ENCODE results near the gene ARPC2. TPM values are rescaled to one million over a fixed set of nuclear protein-coding genes. Genes with fewer than 3 reads are reported as not detected.

Gene ARPC2
- total RNA-seq, 2 experiments from 2014 or later: 461 to 475 TPM

- Mint-ChIP-seq H3K9me3 (no peaks in the 10 kb centered on the region), H3K4me1 (ENCODE audit: low read depth) (peaks cover 18% of the 10 kb centered on the region), H3K27ac (peak overlapping the region; percentile 87), H3K4me3 (no peak overlapping the region), H3K27me3 (ENCODE audit: low read depth) (no peaks in the 10 kb centered on the region), H3K36me3 (ENCODE audit: low read depth) (peaks cover 18% of the 10 kb centered on the region)
- intact Hi-C loops (cut with micrococcal nuclease): loop anchor here (1.0 kb wide), 4 partner anchors 28 to 88 kb away; no protein-coding TSS in a partner anchor
- CTCF ChIA-PET: interaction anchor here (0.7 to 3.0 kb wide), 21 partner anchors 12 to 136 kb away, joined by 3 to 24 read pairs (median 5); partner anchors contain the start of genes ARPC2, CATIP and PNKD
- DNase-seq: peak; percentile 79
These were observed 40.5 kb downstream of the ARPC2 start for GRCh38 chr2:218257390-218257981.

GRCh38 chr2:218259099-218259961 is 42.3 kb downstream of the ARPC2 start:
- H3K9me3 Mint-ChIP-seq: no peaks in the 10 kb centered on the region
- H3K27ac Mint-ChIP-seq: no peak overlapping the region
- no peak for DNase-seq
- peaks cover 20% of the 10 kb centered on the region for H3K4me1 Mint-ChIP-seq (ENCODE audit: low read depth)
- H3K36me3 Mint-ChIP-seq (ENCODE audit: low read depth): peaks cover 9% of the 10 kb centered on the region
- no peak overlapping the region for H3K4me3 Mint-ChIP-seq
- intact Hi-C loops (cut with micrococcal nuclease): no loop called here
- CTCF ChIA-PET: interaction anchor here (0.6 to 2.8 kb wide), 11 partner anchors 9 to 592 kb away, joined by 3 to 24 read pairs (median 3); partner anchors contain the start of genes AAMP, CATIP and PNKD
- H3K27me3 Mint-ChIP-seq (ENCODE audit: low read depth): no peaks in the 10 kb centered on the region

GRCh38 chr2:218260166-218260565 is 43.2 kb downstream of the ARPC2 start:
- Mint-ChIP-seq H3K27ac (no peak overlapping the region), H3K4me3 (no peak overlapping the region), H3K4me1 (ENCODE audit: low read depth) (peaks cover 20% of the 10 kb centered on the region), H3K36me3 (ENCODE audit: low read depth) (peaks cover 6% of the 10 kb centered on the region), H3K9me3 (no peaks in the 10 kb centered on the region), H3K27me3 (ENCODE audit: low read depth) (no peaks in the 10 kb centered on the region)
- no peak for DNase-seq
- CTCF ChIA-PET: interaction anchor here (0.6 to 1.4 kb wide), 3 partner anchors 73 to 338 kb away, joined by 3 read pairs; partner anchors contain the start of gene CATIP
- intact Hi-C loops (cut with micrococcal nuclease): no loop called here

- peaks cover 17% of the 10 kb centered on the region for H3K4me1 Mint-ChIP-seq (ENCODE audit: low read depth)
- peaks cover 9% of the 10 kb centered on the region for H3K36me3 Mint-ChIP-seq (ENCODE audit: low read depth)
- no peaks in the 10 kb centered on the region for H3K27me3 Mint-ChIP-seq (ENCODE audit: low read depth)
- intact Hi-C loops (cut with micrococcal nuclease): no loop called here
- CTCF ChIA-PET: interaction anchor here (1.4 kb wide), 1 partner anchor 74 kb away, joined by 3 read pairs; no protein-coding TSS in a partner anchor
- no peak for DNase-seq
- H3K4me3 Mint-ChIP-seq: no peak within 1 kb of the TSS
- H3K9me3 Mint-ChIP-seq: no peaks in the 10 kb centered on the region
- no peak within 1 kb of the TSS for H3K27ac Mint-ChIP-seq
These were observed 43.9 kb downstream of the ARPC2 start, which contains the start of gene GPBAR1 for GRCh38 chr2:218260742-218261422. GPBAR1 (plus strand) TSS chr2:218261015; CDS start chr2:218262725, 1,710 bp downstream.

- CTCF ChIA-PET: interaction anchor here (0.8 to 1.4 kb wide), 2 partner anchors 11 to 74 kb away, joined by 3 read pairs; no protein-coding TSS in a partner anchor
- Mint-ChIP-seq H3K9me3 (no peaks in the 10 kb centered on the region), H3K36me3 (ENCODE audit: low read depth) (peaks cover 9% of the 10 kb centered on the region), H3K27ac (no peak overlapping the region), H3K4me1 (ENCODE audit: low read depth) (peaks cover 19% of the 10 kb centered on the region), H3K27me3 (ENCODE audit: low read depth) (no peaks in the 10 kb centered on the region), H3K4me3 (no peak overlapping the region)
- intact Hi-C loops (cut with micrococcal nuclease): no loop called here
- no peak for DNase-seq
These were observed 44.6 kb downstream of the ARPC2 start for GRCh38 chr2:218261423-218262236.

GRCh38 chr2:218262237-218262600 is 45.2 kb downstream of the ARPC2 start:
- no peak overlapping the region for H3K27ac Mint-ChIP-seq
- CTCF ChIA-PET: interaction anchor here (0.8 kb wide), 1 partner anchor 11 kb away, joined by 3 read pairs; no protein-coding TSS in a partner anchor

GRCh38 chr2:218262631-218263586 is 45.9 kb downstream of the ARPC2 start:
- Mint-ChIP-seq H3K27me3 (ENCODE audit: low read depth) (no peaks in the 10 kb centered on the region), H3K27ac (no peak overlapping the region), H3K4me3 (no peak overlapping the region), H3K36me3 (ENCODE audit: low read depth) (peaks cover 13% of the 10 kb centered on the region), H3K9me3 (no peaks in the 10 kb centered on the region), H3K4me1 (ENCODE audit: low read depth) (peaks cover 18% of the 10 kb centered on the region)
- intact Hi-C loops (cut with micrococcal nuclease): no loop called here
- CTCF ChIA-PET: no interaction called here
- no peak for DNase-seq

More at GRCh38 chr2:218262237-218262600, 45.2 kb downstream of the ARPC2 start:
- DNase-seq: no peak
- no peaks in the 10 kb centered on the region for H3K9me3 Mint-ChIP-seq
- H3K4me1 Mint-ChIP-seq (ENCODE audit: low read depth): peaks cover 19% of the 10 kb centered on the region
- intact Hi-C loops (cut with micrococcal nuclease): no loop called here
- H3K27me3 Mint-ChIP-seq (ENCODE audit: low read depth): no peaks in the 10 kb centered on the region
- no peak overlapping the region for H3K4me3 Mint-ChIP-seq
- peaks cover 10% of the 10 kb centered on the region for H3K36me3 Mint-ChIP-seq (ENCODE audit: low read depth)

GRCh38 chr2:218263817-218264641 is 47.0 kb downstream of the ARPC2 start:
- Mint-ChIP-seq H3K4me3 (no peak overlapping the region), H3K36me3 (ENCODE audit: low read depth) (peaks cover 13% of the 10 kb centered on the region), H3K27ac (peak overlapping the region; percentile 13), H3K27me3 (ENCODE audit: low read depth) (no peaks in the 10 kb centered on the region), H3K4me1 (ENCODE audit: low read depth) (peaks cover 16% of the 10 kb centered on the region), H3K9me3 (no peaks in the 10 kb centered on the region)
- intact Hi-C loops (cut with micrococcal nuclease): no loop called here
- CTCF ChIA-PET: interaction anchor here (0.7 kb wide), 1 partner anchor 8 kb away, joined by 3 read pairs; no protein-coding TSS in a partner anchor
- no peak for DNase-seq

GRCh38 chr2:218264773-218265561 is 48.0 kb downstream of the ARPC2 start:
- H3K36me3 Mint-ChIP-seq (ENCODE audit: low read depth): peaks cover 19% of the 10 kb centered on the region
- no peak for DNase-seq

More at GRCh38 chr2:218264773-218265561, 48.0 kb downstream of the ARPC2 start:
- Mint-ChIP-seq H3K4me1 (ENCODE audit: low read depth) (peaks cover 21% of the 10 kb centered on the region), H3K27ac (no peak overlapping the region), H3K27me3 (ENCODE audit: low read depth) (no peaks in the 10 kb centered on the region), H3K9me3 (no peaks in the 10 kb centered on the region), H3K4me3 (no peak overlapping the region)
- intact Hi-C loops (cut with micrococcal nuclease): no loop called here
- CTCF ChIA-PET: no interaction called here
